ENCODE data around the gene INPP5A. TPM values are rescaled to one million over a fixed set of nuclear protein-coding genes. Genes with fewer than 3 reads are reported as not detected.
A peak's percentile ranks its signal among the peaks of the same experiment; 100 is the strongest.

INPP5A gene
- total and polyA plus RNA-seq, 4 donors = 37.7 to 112 (median 54.9) TPM

DNA sequence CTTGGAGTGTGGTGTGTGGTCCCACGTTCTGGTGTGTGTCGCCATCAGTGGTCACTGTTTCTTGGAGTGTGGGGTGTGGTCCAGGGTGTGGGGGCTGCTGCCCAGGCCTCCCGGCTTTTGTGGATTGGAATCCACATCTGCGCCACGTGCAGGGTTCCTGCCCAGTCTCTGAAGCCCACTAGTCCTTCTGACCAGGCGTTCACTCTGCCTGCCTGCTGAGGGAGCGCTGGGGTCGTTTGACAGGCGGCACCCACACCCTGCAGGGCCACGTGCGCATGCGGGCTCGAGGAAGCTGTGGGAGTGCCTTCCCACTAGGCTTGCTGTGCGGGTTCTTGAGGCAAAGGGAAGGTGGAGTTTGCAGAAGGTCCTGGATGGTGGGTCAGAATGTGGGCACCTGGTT, 51.4 kb downstream of the INPP5A start:
- 68 to 81% methylated on average over 13 to 14 of the region's 14 CpGs for WGBS, 2 donors
- intact Hi-C loops (cut with DNase I) = loop anchor here in 1 of 2 donors (2.0 to 5.0 kb wide), 2 partner anchors 42 to 72 kb away; no protein-coding TSS in a partner anchor
- H3K36me3 ChIP-seq (ENCODE audit: control insufficient read depth in 1 of 2, insufficient read depth in 2 of 2, low read length in 1 of 2) = no peaks in the 10 kb centered on the region
- no peaks in the 10 kb centered on the region for H3K27me3 ChIP-seq (ENCODE audit: control insufficient read depth in 1 of 2, insufficient read depth in 2 of 2, low read length in 1 of 2)
- no peaks in the 10 kb centered on the region for H3K9me3 ChIP-seq (ENCODE audit: control insufficient read depth, low read length)
- ATAC-seq (ENCODE audit: low FRiP score) (no peak), DNase-seq (peak; percentile 53 to 73)
- no peak overlapping the region for H3K4me3 ChIP-seq (ENCODE audit: low read length in 2 of 2)
- H3K4me1 ChIP-seq (ENCODE audit: control insufficient read depth in 1 of 2, insufficient read depth in 2 of 2, low read length in 2 of 2) = peaks cover 3 to 8% of the 10 kb centered on the region in 2 donors
- peak overlapping the region; percentile 7 to 81 for H3K27ac ChIP-seq (ENCODE audit: low read depth in 1 of 2, low read length in 2 of 2)

DNA sequence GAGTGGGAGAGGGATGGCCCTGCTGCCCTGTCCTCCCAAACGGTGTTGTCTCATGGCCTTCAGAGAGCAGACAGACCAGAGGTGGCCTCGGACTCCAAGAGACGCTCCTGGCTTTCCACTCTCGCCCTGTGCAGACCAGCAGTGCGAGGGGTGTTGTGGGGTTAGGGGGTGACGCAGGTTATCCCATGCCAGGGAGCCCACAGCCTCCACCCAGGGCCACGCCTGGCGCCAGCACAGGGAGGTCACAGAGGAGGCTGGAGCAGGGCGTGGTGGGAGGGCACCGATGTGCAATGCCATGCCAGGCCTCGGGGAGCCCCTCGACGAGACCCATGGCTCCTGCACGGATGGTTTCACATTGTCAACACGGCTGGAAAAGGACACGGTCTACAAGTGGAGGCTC, 52.1 kb downstream of the INPP5A start:
- WGBS, 2 donors = 88 to 89% methylated on average over 16 of the region's 16 CpGs
- H3K9me3 ChIP-seq (ENCODE audit: control insufficient read depth, low read length) = no peaks in the 10 kb centered on the region
- ATAC-seq (ENCODE audit: low FRiP score) (no peak), DNase-seq (no peak)
- intact Hi-C loops (cut with DNase I) = loop anchor here (2.0 to 5.0 kb wide), 3 partner anchors 38 to 72 kb away; no protein-coding TSS in a partner anchor
- H3K4me3 ChIP-seq (ENCODE audit: low read length in 2 of 2) = no peak overlapping the region
- H3K27me3 ChIP-seq (ENCODE audit: control insufficient read depth in 1 of 2, insufficient read depth in 2 of 2, low read length in 1 of 2) = no peaks in the 10 kb centered on the region
- H3K27ac ChIP-seq (ENCODE audit: low read depth in 1 of 2, low read length in 2 of 2) = peak overlapping the region in 1 of 2 donors; percentile 81
- peaks cover 3 to 8% of the 10 kb centered on the region in 2 donors for H3K4me1 ChIP-seq (ENCODE audit: control insufficient read depth in 1 of 2, insufficient read depth in 2 of 2, low read length in 2 of 2)
- H3K36me3 ChIP-seq (ENCODE audit: control insufficient read depth in 1 of 2, insufficient read depth in 2 of 2, low read length in 1 of 2) = no peaks in the 10 kb centered on the region

DNA sequence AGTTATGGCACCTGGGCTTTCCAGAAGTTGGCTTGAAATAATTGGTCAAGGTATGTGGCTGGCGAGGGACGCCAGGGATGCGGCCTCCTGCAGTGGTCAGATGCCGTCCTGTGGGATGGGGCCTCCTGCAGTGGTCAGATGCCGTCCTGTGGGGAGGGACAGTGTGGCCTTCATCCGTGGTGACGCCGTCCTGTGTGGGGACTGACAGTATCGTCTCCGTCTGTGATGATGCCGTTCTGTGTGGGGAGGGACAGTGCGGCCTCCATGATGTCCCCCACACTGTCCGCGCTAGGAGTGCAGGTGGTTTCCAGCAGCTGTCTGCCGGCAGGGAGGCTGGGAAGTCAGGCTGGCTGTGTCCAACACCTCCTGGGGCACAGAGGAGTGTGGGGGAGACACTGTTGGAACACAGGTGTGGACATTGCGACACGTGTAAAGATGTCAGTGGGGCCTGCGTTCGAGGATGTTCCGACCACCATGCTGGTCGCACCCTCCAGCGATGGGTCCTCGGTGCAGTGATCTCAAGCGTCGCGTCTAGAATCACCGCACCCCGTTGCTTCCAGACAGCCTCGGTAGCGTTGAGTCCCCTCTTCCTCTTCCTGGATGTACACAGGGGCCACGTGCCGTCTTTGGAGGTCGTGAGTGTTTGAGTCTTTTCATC, 52.6 kb downstream of the INPP5A start:
- intact Hi-C loops (cut with DNase I) = loop anchor here in 1 of 2 donors (5.0 kb wide), 1 partner anchor 37 kb away; no protein-coding TSS in a partner anchor
- Histone ChIP-seq H3K4me3 (ENCODE audit: low read length in 2 of 2) (no peak overlapping the region), H3K4me1 (ENCODE audit: control insufficient read depth in 1 of 2, insufficient read depth in 2 of 2, low read length in 2 of 2) (peaks cover 3 to 8% of the 10 kb centered on the region in 2 donors), H3K27me3 (ENCODE audit: control insufficient read depth in 1 of 2, insufficient read depth in 2 of 2, low read length in 1 of 2) (no peaks in the 10 kb centered on the region), H3K9me3 (ENCODE audit: control insufficient read depth, low read length) (no peaks in the 10 kb centered on the region), H3K27ac (ENCODE audit: low read depth in 1 of 2, low read length in 2 of 2) (peak overlapping the region; percentile 7 to 81), H3K36me3 (ENCODE audit: control insufficient read depth in 1 of 2, insufficient read depth in 2 of 2, low read length in 1 of 2) (no peaks in the 10 kb centered on the region)
- ATAC-seq (ENCODE audit: low FRiP score) = no peak
- 94 to 95% methylated on average over 33 of the region's 33 CpGs for WGBS, 2 donors
- DNase-seq = peak in 1 of 2 donors; percentile 70

DNA sequence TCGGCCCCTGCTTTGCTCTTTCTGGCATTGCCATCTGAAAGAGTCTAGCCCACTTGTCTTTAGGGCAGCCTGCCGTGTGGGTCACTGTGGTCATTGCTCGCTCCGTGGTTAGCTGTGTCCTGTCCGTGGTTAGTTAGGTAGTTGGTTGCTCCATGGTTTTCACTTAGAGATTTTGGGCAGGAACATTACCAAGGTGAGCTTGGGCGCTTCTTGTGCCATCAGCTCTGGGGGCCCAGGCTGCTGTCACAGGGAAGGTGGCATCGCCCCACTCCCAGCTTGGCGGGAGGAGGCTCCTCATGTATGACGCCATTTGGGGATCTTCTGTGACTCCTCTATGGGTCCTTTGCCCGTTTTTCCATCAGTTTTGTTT, 53.1 kb downstream of the INPP5A start:
- DNase-seq (no peak), ATAC-seq (ENCODE audit: low FRiP score) (no peak)
- Histone ChIP-seq H3K27me3 (ENCODE audit: control insufficient read depth in 1 of 2, insufficient read depth in 2 of 2, low read length in 1 of 2) (no peaks in the 10 kb centered on the region), H3K9me3 (ENCODE audit: control insufficient read depth, low read length) (no peaks in the 10 kb centered on the region), H3K4me1 (ENCODE audit: control insufficient read depth in 1 of 2, insufficient read depth in 2 of 2, low read length in 2 of 2) (peaks cover 3 to 8% of the 10 kb centered on the region in 2 donors), H3K27ac (ENCODE audit: low read depth in 1 of 2, low read length in 2 of 2) (peak overlapping the region; percentile 7 to 48), H3K36me3 (ENCODE audit: control insufficient read depth in 1 of 2, insufficient read depth in 2 of 2, low read length in 1 of 2) (no peaks in the 10 kb centered on the region), H3K4me3 (ENCODE audit: low read length in 2 of 2) (no peak overlapping the region)
- intact Hi-C loops (cut with DNase I) = loop anchor here in 1 of 2 donors (5.0 kb wide), 1 partner anchor 37 kb away; no protein-coding TSS in a partner anchor
- WGBS, 2 donors = 60 to 64% methylated on average over 10 of the region's 10 CpGs

DNA sequence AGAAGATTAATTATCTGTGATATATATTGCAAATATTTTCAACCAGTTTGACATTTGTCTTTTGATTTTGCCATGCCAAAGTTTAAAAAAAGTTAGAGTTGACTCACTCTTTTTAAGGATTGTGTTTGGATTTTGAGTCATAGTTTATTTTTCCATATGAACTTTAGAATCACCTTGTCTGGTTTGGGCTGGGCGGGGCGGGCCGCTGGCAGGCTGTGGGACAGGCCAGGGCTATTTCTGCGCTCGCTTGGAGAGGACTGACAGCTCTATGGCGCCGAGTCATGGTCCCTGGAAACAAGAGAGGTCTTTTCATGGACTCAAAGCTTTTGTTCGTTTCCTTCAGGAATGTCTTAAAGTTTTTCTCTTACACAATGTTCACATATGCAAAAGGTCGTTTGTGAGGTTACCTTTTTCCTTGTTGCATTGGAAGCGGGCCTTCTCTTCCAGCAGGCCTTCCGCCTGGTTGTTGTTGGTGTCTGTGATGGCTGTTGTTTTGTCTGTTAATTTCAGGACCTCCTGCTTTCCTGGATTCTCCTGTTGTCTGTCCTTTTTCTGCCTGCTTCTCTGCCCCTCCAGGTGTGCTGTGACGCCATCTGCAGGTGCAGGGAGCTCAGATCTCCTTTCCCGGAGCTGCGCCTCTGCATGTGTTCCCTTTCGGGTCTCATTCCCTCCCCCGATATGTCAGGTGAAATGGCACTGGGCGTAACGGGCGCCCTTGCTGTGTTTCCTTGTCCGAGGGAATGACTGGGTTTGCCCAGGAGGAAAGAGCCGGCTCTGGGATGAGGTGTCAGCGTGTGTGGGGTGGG, 53.8 kb downstream of the INPP5A start:
- 23 to 26% methylated on average over 22 of the region's 22 CpGs for WGBS, 2 donors
- no peak overlapping the region for H3K4me3 ChIP-seq (ENCODE audit: low read length in 2 of 2)

DNA sequence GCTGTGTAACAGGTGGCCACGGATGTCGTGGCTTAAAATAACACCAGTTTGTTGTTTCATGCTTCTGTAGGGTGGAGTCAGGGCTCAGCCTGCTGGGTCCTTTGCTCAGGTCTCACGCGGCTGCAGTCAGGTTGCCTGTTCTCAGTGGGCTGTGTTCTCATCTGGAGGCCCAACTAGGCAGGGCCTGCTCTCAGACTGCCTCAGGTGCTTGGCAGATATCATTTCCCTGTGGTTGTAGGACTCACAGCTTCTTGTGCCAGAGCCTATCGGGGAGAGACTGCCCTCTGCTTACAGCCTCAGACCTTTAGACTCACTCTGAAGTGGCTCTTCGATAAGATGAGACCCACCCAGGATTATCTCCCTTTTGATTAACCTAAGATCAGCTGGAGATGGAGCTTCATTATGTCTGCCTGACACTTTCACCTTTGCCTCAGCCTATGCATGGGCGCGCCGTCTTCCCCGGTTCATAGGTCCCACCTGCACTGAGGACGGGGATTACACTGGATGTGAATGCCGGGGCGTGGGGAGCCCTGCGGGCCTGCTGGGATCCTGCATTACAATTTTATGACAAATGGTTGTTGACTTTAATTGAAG, 55.3 kb downstream of the INPP5A start:
- no peak for ATAC-seq (ENCODE audit: low FRiP score)
- Histone ChIP-seq H3K27me3 (ENCODE audit: control insufficient read depth in 1 of 2, insufficient read depth in 2 of 2, low read length in 1 of 2) (no peaks in the 10 kb centered on the region), H3K36me3 (ENCODE audit: control insufficient read depth in 1 of 2, insufficient read depth in 2 of 2, low read length in 1 of 2) (no peaks in the 10 kb centered on the region), H3K27ac (ENCODE audit: low read depth in 1 of 2, low read length in 2 of 2) (peak overlapping the region in 1 of 2 donors; percentile 56), H3K4me3 (ENCODE audit: low read length in 2 of 2) (no peak overlapping the region), H3K4me1 (ENCODE audit: control insufficient read depth in 1 of 2, insufficient read depth in 2 of 2, low read length in 2 of 2) (peaks cover 3 to 8% of the 10 kb centered on the region in 2 donors), H3K9me3 (ENCODE audit: control insufficient read depth, low read length) (no peaks in the 10 kb centered on the region)
- intact Hi-C loops (cut with DNase I) = loop anchor here in 1 of 2 donors (5.0 kb wide), 1 partner anchor 34 kb away; no protein-coding TSS in a partner anchor
- peak in 1 of 2 donors; percentile 75 for DNase-seq
- WGBS, 2 donors = 73 to 74% methylated on average over 14 of the region's 14 CpGs

More for the DNA sequence above, 53.8 kb downstream of the INPP5A start:
- Histone ChIP-seq H3K9me3 (ENCODE audit: control insufficient read depth, low read length) (no peaks in the 10 kb centered on the region), H3K27me3 (ENCODE audit: control insufficient read depth in 1 of 2, insufficient read depth in 2 of 2, low read length in 1 of 2) (no peaks in the 10 kb centered on the region), H3K36me3 (ENCODE audit: control insufficient read depth in 1 of 2, insufficient read depth in 2 of 2, low read length in 1 of 2) (no peaks in the 10 kb centered on the region), H3K27ac (ENCODE audit: low read depth in 1 of 2, low read length in 2 of 2) (peak overlapping the region; percentile 98), H3K4me1 (ENCODE audit: control insufficient read depth in 1 of 2, insufficient read depth in 2 of 2, low read length in 2 of 2) (peaks cover 3 to 8% of the 10 kb centered on the region in 2 donors)
- ATAC-seq (ENCODE audit: low FRiP score) (peak; percentile 79), DNase-seq (peak; percentile 84 to 92)
- intact Hi-C loops (cut with DNase I) = loop anchor here in 1 of 2 donors (5.0 kb wide), 1 partner anchor 36 kb away; no protein-coding TSS in a partner anchor

DNA sequence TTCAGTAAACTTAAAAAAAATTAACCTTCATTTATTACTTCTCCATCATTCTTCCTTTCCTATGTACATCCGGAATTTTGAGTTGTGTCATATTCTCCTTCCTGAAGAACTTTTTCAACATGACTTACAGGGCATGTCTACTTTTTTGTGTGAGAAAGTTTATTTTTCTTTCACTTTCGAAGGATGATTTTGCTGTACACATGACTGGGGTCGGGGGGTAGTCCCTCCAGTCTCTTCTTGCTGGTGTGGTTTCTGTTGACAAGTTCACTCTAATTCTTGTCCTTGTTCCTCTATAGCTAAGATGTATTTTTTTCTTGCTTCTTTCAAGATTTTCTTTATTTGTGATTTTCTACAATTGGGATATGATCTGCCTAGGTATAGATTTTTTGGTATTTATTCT, 55.8 kb downstream of the INPP5A start:
- WGBS, 2 donors = 13 to 27% methylated on average over 3 of the region's 3 CpGs
- no peaks in the 10 kb centered on the region for H3K27me3 ChIP-seq (ENCODE audit: control insufficient read depth in 1 of 2, insufficient read depth in 2 of 2, low read length in 1 of 2)
- no peak overlapping the region for H3K4me3 ChIP-seq (ENCODE audit: low read length in 2 of 2)
- H3K9me3 ChIP-seq (ENCODE audit: control insufficient read depth, low read length) = no peaks in the 10 kb centered on the region
- intact Hi-C loops (cut with DNase I) = loop anchor here in 1 of 2 donors (5.0 kb wide), 1 partner anchor 34 kb away; no protein-coding TSS in a partner anchor
- DNase-seq (no peak), ATAC-seq (ENCODE audit: low FRiP score) (no peak)
- H3K36me3 ChIP-seq (ENCODE audit: control insufficient read depth in 1 of 2, insufficient read depth in 2 of 2, low read length in 1 of 2) = no peaks in the 10 kb centered on the region
- no peak overlapping the region for H3K27ac ChIP-seq (ENCODE audit: low read depth in 1 of 2, low read length in 2 of 2)
- peaks cover 3 to 8% of the 10 kb centered on the region in 2 donors for H3K4me1 ChIP-seq (ENCODE audit: control insufficient read depth in 1 of 2, insufficient read depth in 2 of 2, low read length in 2 of 2)

All from aorta (tissue), 5 donors.